Duodenal mucosa (tissue), 2 donors: ENCODE data around the gene NR3C1.

ENCODE experiments used
- H3K27ac ChIP-seq: one replicate; pipeline ENCODE4 v1.7.0; 2013; ENCODE audit warnings: low read depth, low read length
- H3K27me3 ChIP-seq, 2 donors: one replicate each; pipeline ENCODE4 v1.7.0; 2013; ENCODE audit warnings: low read length in 2 of 2, control low read depth in 1 of 2; ENCODE audit not compliant: insufficient read depth in 2 of 2, control insufficient read depth in 1 of 2
- H3K36me3 ChIP-seq, 2 donors: one replicate each; pipeline ENCODE4 v1.7.0; 2013; ENCODE audit warnings: low read length in 2 of 2, control low read depth in 1 of 2; ENCODE audit not compliant: insufficient read depth in 2 of 2, control insufficient read depth in 1 of 2
- H3K4me1 ChIP-seq, 2 donors: one replicate each; pipeline ENCODE4 v1.7.0; 2013; ENCODE audit warnings: low read length in 2 of 2, control low read depth in 1 of 2; ENCODE audit not compliant: insufficient read depth in 2 of 2, control insufficient read depth in 1 of 2
- H3K4me3 ChIP-seq, 2 donors: one replicate each; pipeline ENCODE4 v1.7.0; 2013; ENCODE audit warnings: low read length in 2 of 2, low read depth in 1 of 2
- H3K9ac ChIP-seq, 2 donors: one replicate each; pipeline ENCODE4 v1.7.0; 2013; ENCODE audit warnings: low read length in 2 of 2, low read depth in 1 of 2
- H3K9me3 ChIP-seq, 2 donors: one replicate each; pipeline ENCODE4 v1.7.0; 2013; ENCODE audit warnings: low read length in 2 of 2, control low read depth in 1 of 2; ENCODE audit not compliant: control insufficient read depth in 1 of 2

Gene NR3C1

GRCh38 chr5:143239882-143240518, 163.5 kb downstream of the NR3C1 start:
- Histone ChIP-seq H3K27me3 (no peaks in the 10 kb centered on the region), H3K9me3 (no peaks in the 10 kb centered on the region), H3K36me3 (no peaks in the 10 kb centered on the region), H3K27ac (no peak overlapping the region), H3K4me1 (no peaks in the 10 kb centered on the region), H3K9ac (no peak overlapping the region), H3K4me3 (no peak overlapping the region)

- Histone ChIP-seq H3K9me3 (no peaks in the 10 kb centered on the region), H3K4me1 (no peaks in the 10 kb centered on the region), H3K27ac (no peak overlapping the region), H3K4me3 (no peak overlapping the region), H3K9ac (no peak overlapping the region), H3K27me3 (no peaks in the 10 kb centered on the region), H3K36me3 (no peaks in the 10 kb centered on the region)
Observed at GRCh38 chr5:143238620-143239019, 164.9 kb downstream of the NR3C1 start.

GRCh38 chr5:143237664-143238063, 165.8 kb downstream of the NR3C1 start:
- Histone ChIP-seq H3K27ac (no peak overlapping the region), H3K36me3 (no peaks in the 10 kb centered on the region), H3K4me3 (no peak overlapping the region), H3K9ac (no peak overlapping the region), H3K27me3 (no peaks in the 10 kb centered on the region), H3K9me3 (no peaks in the 10 kb centered on the region), H3K4me1 (no peaks in the 10 kb centered on the region)

GRCh38 chr5:143236682-143237081, 166.8 kb downstream of the NR3C1 start:
- no peaks in the 10 kb centered on the region for H3K4me1 ChIP-seq
- H3K9me3 ChIP-seq = no peaks in the 10 kb centered on the region
- H3K9ac ChIP-seq = no peak overlapping the region
- H3K27ac ChIP-seq = no peak overlapping the region
- no peaks in the 10 kb centered on the region for H3K27me3 ChIP-seq
- no peaks in the 10 kb centered on the region for H3K36me3 ChIP-seq
- H3K4me3 ChIP-seq = no peak overlapping the region

GRCh38 chr5:143235423-143235822, 168.1 kb downstream of the NR3C1 start:
- H3K4me3 ChIP-seq = no peak overlapping the region
- H3K27me3 ChIP-seq = no peaks in the 10 kb centered on the region
- peaks cover 0 to 3% of the 10 kb centered on the region in 2 donors for H3K4me1 ChIP-seq
- no peaks in the 10 kb centered on the region for H3K9me3 ChIP-seq
- H3K27ac ChIP-seq = no peak overlapping the region
- H3K9ac ChIP-seq = no peak overlapping the region
- H3K36me3 ChIP-seq = no peaks in the 10 kb centered on the region

- no peaks in the 10 kb centered on the region for H3K27me3 ChIP-seq
- H3K9ac ChIP-seq = no peak overlapping the region
- no peak overlapping the region for H3K4me3 ChIP-seq
- H3K4me1 ChIP-seq = peaks cover 2 to 15% of the 10 kb centered on the region in 2 donors
- no peaks in the 10 kb centered on the region for H3K36me3 ChIP-seq
- H3K9me3 ChIP-seq = no peaks in the 10 kb centered on the region
- H3K27ac ChIP-seq = no peak overlapping the region
Observed at GRCh38 chr5:143234162-143234842, 169.2 kb downstream of the NR3C1 start.

GRCh38 chr5:143233031-143233430, 170.5 kb downstream of the NR3C1 start:
- peaks cover 3 to 15% of the 10 kb centered on the region in 2 donors for H3K4me1 ChIP-seq

GRCh38 chr5:143231973-143232812, 171.3 kb downstream of the NR3C1 start:
- no peak overlapping the region for H3K27ac ChIP-seq
- H3K4me1 ChIP-seq = peaks cover 3 to 15% of the 10 kb centered on the region in 2 donors

More at GRCh38 chr5:143233031-143233430, 170.5 kb downstream of the NR3C1 start:
- no peaks in the 10 kb centered on the region for H3K9me3 ChIP-seq
- H3K9ac ChIP-seq = no peak overlapping the region
- no peaks in the 10 kb centered on the region for H3K36me3 ChIP-seq
- H3K27me3 ChIP-seq = no peaks in the 10 kb centered on the region
- no peak overlapping the region for H3K27ac ChIP-seq
- H3K4me3 ChIP-seq = no peak overlapping the region

GRCh38 chr5:143231416-143231815, 172.1 kb downstream of the NR3C1 start:
- Histone ChIP-seq H3K4me1 (peaks cover 3 to 15% of the 10 kb centered on the region in 2 donors), H3K9ac (no peak overlapping the region), H3K4me3 (no peak overlapping the region), H3K9me3 (no peaks in the 10 kb centered on the region), H3K27ac (no peak overlapping the region), H3K36me3 (no peaks in the 10 kb centered on the region), H3K27me3 (no peaks in the 10 kb centered on the region)

More at GRCh38 chr5:143231973-143232812, 171.3 kb downstream of the NR3C1 start:
- Histone ChIP-seq H3K36me3 (no peaks in the 10 kb centered on the region), H3K9ac (no peak overlapping the region), H3K27me3 (no peaks in the 10 kb centered on the region), H3K4me3 (no peak overlapping the region), H3K9me3 (no peaks in the 10 kb centered on the region)

- H3K27me3 ChIP-seq = no peaks in the 10 kb centered on the region
- no peak overlapping the region for H3K9ac ChIP-seq
- peaks cover 3 to 15% of the 10 kb centered on the region in 2 donors for H3K4me1 ChIP-seq
- H3K4me3 ChIP-seq = no peak overlapping the region
- H3K27ac ChIP-seq = no peak overlapping the region
- H3K36me3 ChIP-seq = no peaks in the 10 kb centered on the region
- H3K9me3 ChIP-seq = no peaks in the 10 kb centered on the region
Observed at GRCh38 chr5:143230676-143230996, 172.8 kb downstream of the NR3C1 start.
